ENCODE data around the gene CHSY1.

The CHSY1 gene

DNA sequence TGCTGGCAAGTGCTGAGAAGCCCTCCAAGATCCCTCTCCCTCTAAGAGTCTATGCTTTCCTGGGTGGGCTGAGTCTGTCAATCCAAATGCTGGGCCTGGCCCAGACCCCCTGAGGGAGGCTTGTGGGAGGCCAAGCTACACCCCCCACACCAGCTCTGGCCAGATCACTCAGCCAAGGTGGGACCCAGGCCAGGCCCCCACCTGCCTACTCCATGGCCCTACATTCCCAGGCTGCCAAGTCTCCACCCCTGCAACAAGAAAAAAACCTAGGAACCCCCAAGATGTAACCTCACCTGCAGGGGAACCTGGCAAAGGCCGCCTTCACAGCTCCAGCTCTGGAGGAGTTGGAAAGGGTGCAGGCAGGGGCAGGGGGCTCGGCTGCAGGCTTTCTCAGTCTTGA is 109.1 kb downstream of the CHSY1 start:
- H3K4me3 ChIP-seq, result no peak overlapping the region
- no peaks in the 10 kb centered on the region for H3K4me1 ChIP-seq
- no peak overlapping the region for H3K27ac ChIP-seq
- intact Hi-C loops (cut with DNase I; ENCODE audit: low total_unique reads), result no loop called here
- H3K27me3 ChIP-seq, result no peaks in the 10 kb centered on the region
- peak in 1 of 2 donors; percentile 32 for DNase-seq
- no peaks in the 10 kb centered on the region for H3K9me3 ChIP-seq
- TF ChIP-seq, protein P1, sequence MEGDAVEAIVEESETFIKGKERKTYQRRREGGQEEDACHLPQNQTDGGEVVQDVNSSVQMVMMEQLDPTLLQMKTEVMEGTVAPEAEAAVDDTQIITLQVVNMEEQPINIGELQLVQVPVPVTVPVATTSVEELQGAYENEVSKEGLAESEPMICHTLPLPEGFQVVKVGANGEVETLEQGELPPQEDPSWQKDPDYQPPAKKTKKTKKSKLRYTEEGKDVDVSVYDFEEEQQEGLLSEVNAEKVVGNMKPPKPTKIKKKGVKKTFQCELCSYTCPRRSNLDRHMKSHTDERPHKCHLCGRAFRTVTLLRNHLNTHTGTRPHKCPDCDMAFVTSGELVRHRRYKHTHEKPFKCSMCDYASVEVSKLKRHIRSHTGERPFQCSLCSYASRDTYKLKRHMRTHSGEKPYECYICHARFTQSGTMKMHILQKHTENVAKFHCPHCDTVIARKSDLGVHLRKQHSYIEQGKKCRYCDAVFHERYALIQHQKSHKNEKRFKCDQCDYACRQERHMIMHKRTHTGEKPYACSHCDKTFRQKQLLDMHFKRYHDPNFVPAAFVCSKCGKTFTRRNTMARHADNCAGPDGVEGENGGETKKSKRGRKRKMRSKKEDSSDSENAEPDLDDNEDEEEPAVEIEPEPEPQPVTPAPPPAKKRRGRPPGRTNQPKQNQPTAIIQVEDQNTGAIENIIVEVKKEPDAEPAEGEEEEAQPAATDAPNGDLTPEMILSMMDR (IDR thresholded peaks at IDR 0.05), result no peak
- H3K36me3 ChIP-seq, result no peaks in the 10 kb centered on the region

DNA sequence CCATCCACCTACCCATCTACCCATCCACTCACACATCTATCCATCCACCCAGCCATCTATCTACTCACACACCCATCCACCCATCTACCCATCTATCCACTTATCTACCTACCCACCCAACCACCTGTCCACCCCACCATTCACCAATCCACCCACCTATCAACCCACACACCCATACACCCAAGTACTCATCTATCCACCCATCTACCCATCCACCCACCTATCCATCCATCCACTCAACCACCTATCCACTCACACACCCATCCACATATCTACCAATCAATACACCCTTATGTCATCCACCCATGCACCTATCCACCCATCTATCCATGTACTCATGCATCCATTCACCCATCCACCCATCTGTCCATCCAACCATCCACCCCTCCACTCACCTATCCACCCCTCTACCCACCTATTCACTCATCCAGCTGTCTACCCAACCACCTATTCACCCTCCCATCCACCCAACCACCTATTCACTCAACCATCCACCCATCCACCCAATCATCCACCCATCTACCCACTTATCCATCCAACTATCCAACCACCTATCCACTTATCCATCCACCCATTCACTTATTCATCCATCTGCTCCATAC is 109.8 kb downstream of the CHSY1 start:
- Histone ChIP-seq H3K9me3 (no peaks in the 10 kb centered on the region), H3K27me3 (no peaks in the 10 kb centered on the region), H3K4me3 (no peak overlapping the region), H3K27ac (no peak overlapping the region), H3K36me3 (no peaks in the 10 kb centered on the region), H3K4me1 (no peaks in the 10 kb centered on the region)
- peak in 1 of 2 donors; percentile 1 for DNase-seq
- TF ChIP-seq, protein P1 (IDR thresholded peaks at IDR 0.05), result no peak
- intact Hi-C loops (cut with DNase I; ENCODE audit: low total_unique reads), result no loop called here

DNA sequence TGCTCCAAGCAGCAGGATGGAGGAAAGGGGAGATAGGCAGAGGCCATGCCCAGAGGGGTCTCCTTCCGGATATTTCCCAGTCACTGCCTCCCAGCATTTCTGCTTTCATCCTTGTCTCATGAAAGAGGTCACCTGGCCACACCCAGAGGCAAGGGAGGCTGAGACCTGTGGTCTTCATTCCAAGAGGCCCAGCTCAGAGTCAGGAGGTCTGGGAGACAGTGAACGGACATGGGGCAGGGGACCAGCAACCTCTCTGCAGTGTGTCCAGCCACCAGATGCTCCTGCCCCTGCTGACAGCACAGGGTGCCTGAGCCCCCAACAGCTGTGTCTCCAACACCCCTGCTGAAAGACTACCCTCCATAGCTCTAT is 111.2 kb downstream of the CHSY1 start:
- TF ChIP-seq, protein P1 (IDR thresholded peaks at IDR 0.05), result no peak
- no peak overlapping the region for H3K4me3 ChIP-seq
- H3K9me3 ChIP-seq, result no peaks in the 10 kb centered on the region
- intact Hi-C loops (cut with DNase I; ENCODE audit: low total_unique reads), result no loop called here
- no peaks in the 10 kb centered on the region for H3K27me3 ChIP-seq
- no peak overlapping the region for H3K27ac ChIP-seq
- DNase-seq, result no peak
- H3K36me3 ChIP-seq, result no peaks in the 10 kb centered on the region
- no peaks in the 10 kb centered on the region for H3K4me1 ChIP-seq

DNA sequence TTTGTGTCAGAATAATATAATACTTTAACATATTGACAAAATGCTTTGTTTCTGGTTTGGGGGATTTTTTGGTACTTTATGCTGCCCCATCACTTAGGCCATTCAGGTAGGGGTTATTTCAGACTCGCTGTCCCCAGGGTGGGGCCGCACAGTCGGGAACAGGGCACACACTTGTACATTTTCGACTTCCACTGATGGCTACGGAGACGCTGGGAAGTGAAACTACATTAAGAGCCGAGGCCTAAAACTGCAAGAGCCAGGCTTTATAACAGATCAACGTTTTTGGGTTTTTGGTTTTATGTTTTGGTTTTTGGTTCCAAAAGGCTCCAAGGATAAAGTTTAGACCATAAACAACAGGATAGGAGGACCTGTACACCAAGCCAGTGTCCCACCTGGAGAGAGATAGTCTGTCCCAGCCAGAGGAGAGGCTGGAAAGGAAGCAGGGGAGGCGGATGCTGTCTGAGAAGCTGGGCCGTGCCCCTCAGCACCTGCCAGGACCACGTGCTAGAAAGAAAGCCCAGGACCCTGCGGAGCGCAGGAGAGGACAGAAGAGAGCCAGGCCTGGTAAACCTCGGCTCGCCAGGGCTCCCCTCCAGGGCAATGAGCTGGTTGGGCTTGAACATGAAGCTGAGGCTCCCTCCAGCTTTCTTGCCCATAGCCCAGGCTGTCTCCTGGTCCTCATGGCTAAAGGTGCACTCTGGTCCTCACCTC is 111.7 kb downstream of the CHSY1 start:
- no peak for DNase-seq
- H3K4me1 ChIP-seq, result no peaks in the 10 kb centered on the region

DNA sequence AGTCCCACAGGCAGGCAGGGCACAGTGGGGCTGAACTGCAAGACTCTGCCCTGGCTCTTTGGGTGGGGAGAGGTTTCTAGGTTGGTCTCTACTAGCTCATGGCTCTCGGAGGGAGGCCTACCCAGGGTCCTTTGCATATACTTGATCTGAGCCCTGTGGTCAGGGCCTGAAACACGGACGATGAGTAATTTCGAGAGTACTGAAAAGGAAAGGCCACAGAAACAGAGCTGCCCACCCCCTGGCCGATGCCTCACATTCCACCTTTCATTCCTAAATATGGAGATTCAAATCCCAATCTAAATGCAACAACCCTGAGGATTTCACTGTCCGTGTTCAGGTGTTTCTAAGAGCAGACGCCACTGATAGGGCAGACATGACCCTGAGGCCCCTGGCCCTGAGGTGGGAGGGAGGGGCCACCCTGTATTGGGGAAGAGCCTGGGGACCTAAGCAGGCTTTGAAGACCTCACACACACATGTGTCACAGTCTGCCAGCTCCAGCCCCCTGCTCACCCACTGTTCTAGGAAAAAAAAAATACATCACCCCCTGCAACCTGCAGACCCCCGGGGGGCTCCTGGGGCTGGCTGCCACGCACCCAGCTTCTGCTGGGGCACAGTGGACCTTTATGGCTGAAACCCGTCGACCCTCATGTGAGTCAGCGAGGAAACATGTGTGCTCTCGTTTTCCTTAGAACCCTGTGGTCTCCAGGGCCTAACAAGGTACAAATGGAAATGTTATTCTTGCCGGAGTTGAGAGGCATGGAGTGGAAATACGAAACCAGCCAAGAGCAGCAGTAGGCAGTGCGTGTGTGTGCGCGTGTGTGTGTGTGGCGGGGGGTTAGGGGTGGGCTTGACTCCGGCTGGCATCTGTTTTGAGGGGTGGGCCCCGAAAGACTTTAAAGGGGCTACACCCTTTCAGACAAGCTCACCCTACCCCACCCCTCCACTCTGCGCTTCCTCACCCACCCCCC is 112.7 kb downstream of the CHSY1 start:
- Histone ChIP-seq H3K36me3 (no peaks in the 10 kb centered on the region), H3K4me3 (no peak overlapping the region), H3K4me1 (no peaks in the 10 kb centered on the region), H3K27ac (no peak overlapping the region), H3K9me3 (no peaks in the 10 kb centered on the region), H3K27me3 (no peaks in the 10 kb centered on the region)
- intact Hi-C loops (cut with DNase I; ENCODE audit: low total_unique reads), result no loop called here
- DNase-seq, result no peak
- TF ChIP-seq, protein P1 (IDR thresholded peaks at IDR 0.05), result no peak

More for the DNA sequence above, 111.7 kb downstream of the CHSY1 start:
- intact Hi-C loops (cut with DNase I; ENCODE audit: low total_unique reads), result no loop called here
- H3K27ac ChIP-seq, result no peak overlapping the region
- no peaks in the 10 kb centered on the region for H3K36me3 ChIP-seq
- no peak overlapping the region for H3K4me3 ChIP-seq
- no peaks in the 10 kb centered on the region for H3K27me3 ChIP-seq
- H3K9me3 ChIP-seq, result no peaks in the 10 kb centered on the region
- TF ChIP-seq, protein P1 (IDR thresholded peaks at IDR 0.05), result no peak
